Lower leg skin (tissue), 4 donors: ENCODE data around the gene TECPR2. TPM values are rescaled to one million over a fixed set of nuclear protein-coding genes. Genes with fewer than 3 reads are reported as not detected.
"Not testable (repeated sequence)": the region's sequence is repeated elsewhere in the genome, so short reads cannot be mapped to it uniquely, and the experiment has no call there.

ENCODE experiments used
- DNase-seq, 2 donors: peaks; one replicate each; pipeline ENCODE4 v3.0.0-alpha.2; 2019; ENCODE audit warnings: low spot score in 2 of 2
- H3K4me3 ChIP-seq: fragments of 200-600 bp; sonication (generic); 2 replicates; pipeline ENCODE4 v1.5.1; 2017; ENCODE audit warnings: mild to moderate bottlenecking, low read depth; ENCODE audit not compliant: poor library complexity, severe bottlenecking
- CTCF ChIP-seq, 3 donors: fragments of 450-650 bp; IDR thresholded peaks; one replicate each; pipeline ENCODE4 v1.5.1; 2016; ENCODE audit warnings: antibody characterized with exemption in 3 of 3, mild to moderate bottlenecking in 3 of 3, moderate library complexity in 2 of 3
- POLR2A ChIP-seq, 2 donors: fragments of 450-650 bp; IDR thresholded peaks; one replicate each; pipeline ENCODE4 v1.6.1; 2016 to 2017; ENCODE audit warnings: antibody characterized with exemption in 2 of 2, mild to moderate bottlenecking in 1 of 2, moderate library complexity in 1 of 2
- WGBS, 2 donors: methylation state at CpG; one replicate each; pipeline ENCODE4 v1.1.5; 2018; 5-methylcytosine and 5-hydroxymethylcytosine counted together
- intact Hi-C: fragments of 100-400 bp; cut with DNase I; formaldehyde crosslinking; loops from one replicate; pipeline ENCODE4 v1.15.0; 2023; ENCODE audit warnings: low total_unique reads
- total RNA-seq, 4 donors: library from RNA; depleted of rRNA; stranded (reverse); fragments of >200 nt; gene quantifications; one replicate each; pipeline ENCODE4 v1.1.0, GENCODE V29; 2016

TECPR2 gene
- total RNA-seq, 4 donors from 2014 or later = 10.8 to 37.8 (median 17.8) TPM

GRCh38 chr14:102516531-102517391 lies 154.0 kb downstream of the TECPR2 start:
- no peak for TF ChIP-seq POLR2A (IDR thresholded peaks at IDR 0.05)
- no peak for TF ChIP-seq CTCF (IDR thresholded peaks at IDR 0.05)
- peak overlapping the region; percentile 77 for H3K4me3 ChIP-seq
- peak in 1 of 2 donors; percentile 90 for DNase-seq
- WGBS, 2 donors = 1 to 3% methylated on average over 18 to 79 of the region's 95 CpGs
- intact Hi-C loops = loop anchor here (5.0 to 10.0 kb wide), 2 partner anchors 79 to 282 kb away; no protein-coding TSS in a partner anchor

- TF ChIP-seq CTCF (IDR thresholded peaks at IDR 0.05) (no peak), POLR2A (IDR thresholded peaks at IDR 0.05) (no peak)
- 53% methylated on average over 23 to 24 of the region's 37 CpGs for WGBS, 2 donors
- intact Hi-C loops = loop anchor here (5.0 to 10.0 kb wide), 2 partner anchors 80 to 283 kb away; no protein-coding TSS in a partner anchor
- H3K4me3 ChIP-seq = peak overlapping the region; percentile 77
- DNase-seq = no peak
Measured at GRCh38 chr14:102517392-102518062, 154.8 kb downstream of the TECPR2 start.

- 83 to 88% methylated on average over 8 of the region's 8 CpGs for WGBS, 2 donors
- intact Hi-C loops = loop anchor here (5.0 to 10.0 kb wide), 2 partner anchors 81 to 283 kb away; no protein-coding TSS in a partner anchor
- TF ChIP-seq POLR2A (IDR thresholded peaks at IDR 0.05) (no peak), CTCF (IDR thresholded peaks at IDR 0.05) (no peak)
Measured at GRCh38 chr14:102518063-102518648, 155.4 kb downstream of the TECPR2 start.

GRCh38 chr14:102519709-102520108 lies 157.0 kb downstream of the TECPR2 start:
- DNase-seq, H3K4me3 ChIP-seq: not testable (repeated sequence)
- WGBS, 2 donors = 87 to 94% methylated on average over 5 of the region's 5 CpGs
- intact Hi-C loops = loop anchor here (5.0 to 10.0 kb wide), 2 partner anchors 82 to 285 kb away; no protein-coding TSS in a partner anchor

More at GRCh38 chr14:102518063-102518648, 155.4 kb downstream of the TECPR2 start:
- H3K4me3 ChIP-seq = no peak overlapping the region
- no peak for DNase-seq

GRCh38 chr14:102523200-102523568 lies 160.4 kb downstream of the TECPR2 start:
- TF ChIP-seq CTCF (IDR thresholded peaks at IDR 0.05) = no peak
- no peak for TF ChIP-seq POLR2A (IDR thresholded peaks at IDR 0.05)
- intact Hi-C loops = no loop called here
- no peak for DNase-seq
- H3K4me3 ChIP-seq = no peak overlapping the region
- 77 to 79% methylated on average over 3 of the region's 3 CpGs for WGBS, 2 donors
